LoVo (cell line): ENCODE results near the gene ANO10.
"Not testable (repeated sequence)": the region's sequence is repeated elsewhere in the genome, so short reads cannot be mapped to it uniquely, and the experiment has no call there.

ENCODE experiments used
- DNase-seq: peaks from one replicate; pipeline ENCODE4 v3.0.0-alpha.2; 2016; ENCODE audit warnings: low spot score

ANO10 gene

GRCh38 chr3:43629257-43629656 is 7.4 kb upstream of the ANO10 start:
- no peak for DNase-seq

- no peak for DNase-seq
Observed at GRCh38 chr3:43627360-43627759, 5.5 kb upstream of the ANO10 start.

DNA sequence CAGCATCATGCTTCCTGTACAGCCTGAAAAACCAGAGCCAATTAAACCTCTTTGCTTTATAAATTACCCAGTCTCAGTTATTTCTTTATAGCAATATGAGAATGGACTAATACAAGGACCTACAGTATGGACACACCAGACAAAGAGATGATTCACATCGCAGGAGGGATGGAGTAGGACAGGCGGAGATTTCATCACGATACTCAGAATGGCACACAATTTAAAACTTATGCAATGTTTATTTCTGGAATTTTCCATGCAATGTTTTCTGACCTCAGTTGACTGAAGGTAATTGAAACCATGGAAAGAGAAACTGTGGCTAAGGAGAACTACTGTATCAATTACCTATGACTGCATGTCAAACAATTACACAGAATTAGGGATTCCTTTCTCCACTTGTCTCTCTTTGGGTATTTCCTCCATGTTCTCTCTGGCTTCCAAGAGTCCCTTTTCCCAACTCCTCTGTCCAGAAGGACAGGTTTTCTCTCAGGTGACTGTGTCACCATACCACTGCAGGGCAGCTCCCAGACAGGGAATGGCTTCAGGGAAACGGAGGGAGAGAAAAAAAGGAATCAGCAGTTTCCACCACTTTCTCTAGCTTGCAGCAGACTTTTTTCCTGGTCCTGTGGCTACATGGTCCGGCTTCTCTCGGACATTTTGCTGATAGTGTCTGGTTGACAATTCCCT is 3.0 kb upstream of the ANO10 start:
- no peak for DNase-seq

DNA sequence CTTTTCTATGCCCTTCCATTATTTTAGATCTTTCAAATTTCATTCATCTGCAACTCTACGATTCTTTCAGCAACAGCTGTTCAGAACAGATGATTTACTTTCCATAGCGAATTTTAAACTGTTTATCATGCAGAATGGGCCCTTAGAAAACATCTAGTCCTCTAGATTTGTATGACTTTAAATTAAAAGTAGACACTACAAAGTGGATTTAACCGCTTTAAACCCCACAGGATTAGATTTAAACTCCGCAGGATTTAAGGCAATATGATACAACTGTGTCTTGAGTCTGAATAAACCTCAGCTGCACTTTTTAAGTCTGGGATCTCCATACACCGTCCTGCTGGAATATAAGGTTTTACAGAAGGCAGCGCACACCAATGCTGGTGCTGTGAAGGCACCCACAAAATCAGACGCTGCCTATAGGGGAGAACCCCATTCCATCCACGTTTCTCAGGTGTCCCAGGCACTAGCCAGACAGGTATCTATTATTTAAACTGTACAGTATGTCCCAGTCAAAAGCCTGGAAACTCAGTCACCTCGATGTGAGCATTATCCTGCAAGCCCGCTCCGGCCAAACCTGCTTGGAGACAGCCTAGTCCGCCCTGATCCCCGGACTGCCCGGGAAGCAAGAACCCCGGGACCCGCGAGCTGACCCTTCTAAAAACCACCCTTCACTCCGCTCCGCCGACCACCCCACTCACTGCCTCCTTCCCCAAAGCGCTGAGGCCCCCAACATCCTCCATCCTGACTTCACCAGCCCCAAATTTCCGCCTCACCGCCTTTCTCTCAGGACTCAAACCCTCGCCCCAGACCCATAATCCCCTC is 768 bp downstream of the ANO10 start:
- DNase-seq, result no peak

GRCh38 chr3:43619588-43619987 is 2.2 kb downstream of the ANO10 start:
- no peak for DNase-seq

GRCh38 chr3:43618142-43618541 is 3.7 kb downstream of the ANO10 start:
- DNase-seq, result no peak

- no peak for DNase-seq
Observed at GRCh38 chr3:43616034-43616433, 5.8 kb downstream of the ANO10 start.

- DNase-seq, result no peak
Observed at GRCh38 chr3:43615133-43615532, 6.7 kb downstream of the ANO10 start.

DNA sequence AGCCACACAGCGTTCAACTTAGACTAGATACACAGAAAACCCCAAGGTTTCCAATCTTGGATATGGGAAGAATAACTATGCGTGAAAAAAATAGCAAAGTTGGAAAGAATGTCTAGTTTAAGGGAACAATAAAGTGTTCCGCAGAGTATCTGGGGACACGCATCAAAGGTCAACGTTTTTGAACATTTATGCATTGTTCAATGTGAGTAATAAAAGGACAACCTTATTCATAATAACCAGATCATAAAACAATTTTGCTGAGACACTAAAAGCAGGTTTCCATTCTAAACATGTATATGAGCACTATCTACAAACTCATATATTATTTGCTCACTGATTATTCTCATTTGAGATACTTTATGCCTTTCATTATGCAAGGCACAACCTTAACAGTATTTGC is 7.8 kb downstream of the ANO10 start:
- DNase-seq, result no peak

DNA sequence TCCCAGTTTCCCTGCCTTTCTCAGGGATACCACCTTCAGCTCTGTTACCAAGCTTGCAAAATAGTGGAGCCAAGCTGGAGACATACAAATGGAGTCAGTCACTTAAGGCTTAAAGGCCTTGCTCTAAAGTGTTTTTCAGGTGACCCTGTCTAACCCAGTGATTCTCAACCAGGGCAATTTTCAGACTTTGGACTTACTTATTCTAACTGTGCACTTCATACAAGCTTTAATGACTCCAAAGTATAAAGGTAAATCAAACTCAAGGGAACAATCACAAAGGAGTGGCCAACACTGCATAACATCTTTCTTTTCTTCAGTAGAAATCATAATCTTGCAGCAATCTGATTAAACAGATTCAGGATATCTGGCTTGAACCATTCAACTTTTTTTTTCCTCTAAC is 9.4 kb downstream of the ANO10 start:
- DNase-seq, result no peak

DNA sequence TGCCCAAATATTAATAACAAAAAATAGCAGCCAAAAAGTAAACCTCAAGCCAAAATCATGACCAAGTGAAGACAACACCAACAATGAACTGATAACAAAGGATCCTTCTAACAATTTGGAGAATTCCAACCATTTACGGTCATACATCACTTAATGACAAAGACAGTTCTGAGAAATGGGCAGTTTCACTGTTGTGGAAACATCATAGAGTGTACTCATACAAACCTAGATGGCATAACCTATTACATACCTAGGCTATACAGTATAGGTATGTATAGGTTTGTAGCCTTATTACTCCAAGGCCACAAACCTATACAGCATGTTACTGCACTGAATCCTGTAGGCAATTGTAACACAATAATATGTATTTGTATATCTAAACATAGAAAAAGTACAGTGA is 12.4 kb downstream of the ANO10 start:
- no peak for DNase-seq

- no peak for DNase-seq
Observed at GRCh38 chr3:43608751-43609150, 13.1 kb downstream of the ANO10 start.

DNA sequence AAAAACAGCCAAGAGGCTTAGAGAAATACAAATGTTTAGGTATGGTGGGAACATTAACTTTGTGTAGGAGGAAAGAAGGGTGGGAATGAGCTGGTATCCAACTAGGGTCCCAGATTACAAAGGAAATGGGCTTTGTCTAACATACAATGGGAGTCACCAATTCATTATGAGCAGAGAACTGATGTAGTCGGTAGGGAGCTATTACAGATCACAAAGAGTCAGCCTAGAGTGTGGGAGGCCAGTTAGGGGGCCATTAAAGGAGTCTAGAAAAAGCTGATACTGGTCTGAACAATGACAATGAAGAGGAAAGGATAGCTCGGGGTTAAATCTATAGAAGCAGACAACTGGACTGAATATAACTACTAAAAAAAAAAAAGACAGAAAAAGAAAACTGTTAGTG is 15.5 kb downstream of the ANO10 start:
- DNase-seq, result no peak

GRCh38 chr3:43599959-43600358 is 21.9 kb downstream of the ANO10 start:
- DNase-seq, result not testable (repeated sequence)

- DNase-seq, result no peak
Observed at GRCh38 chr3:43597961-43598360, 23.9 kb downstream of the ANO10 start.

DNA sequence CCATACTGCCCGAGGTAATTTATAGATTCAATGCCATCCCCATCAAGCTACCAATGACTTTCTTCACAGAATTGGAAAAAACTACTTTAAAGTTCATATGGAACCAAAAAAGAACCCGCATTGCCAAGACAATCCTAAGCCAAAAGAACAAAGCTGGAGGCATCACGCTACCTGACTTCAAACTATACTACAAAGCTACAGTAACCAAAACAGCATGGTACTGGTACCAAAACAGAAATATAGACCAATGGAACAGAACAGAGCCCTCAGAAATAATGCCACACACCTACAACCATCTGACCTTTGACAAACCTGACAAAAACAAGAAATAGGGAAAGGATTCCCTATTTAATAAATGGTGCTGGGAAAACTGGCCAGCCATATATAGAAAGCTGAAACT is 25.6 kb downstream of the ANO10 start:
- not testable (repeated sequence) for DNase-seq

- not testable (repeated sequence) for DNase-seq
Observed at GRCh38 chr3:43595280-43595679, 26.5 kb downstream of the ANO10 start.

- DNase-seq, result not testable (repeated sequence)
Observed at GRCh38 chr3:43593588-43593987, 28.2 kb downstream of the ANO10 start.

DNA sequence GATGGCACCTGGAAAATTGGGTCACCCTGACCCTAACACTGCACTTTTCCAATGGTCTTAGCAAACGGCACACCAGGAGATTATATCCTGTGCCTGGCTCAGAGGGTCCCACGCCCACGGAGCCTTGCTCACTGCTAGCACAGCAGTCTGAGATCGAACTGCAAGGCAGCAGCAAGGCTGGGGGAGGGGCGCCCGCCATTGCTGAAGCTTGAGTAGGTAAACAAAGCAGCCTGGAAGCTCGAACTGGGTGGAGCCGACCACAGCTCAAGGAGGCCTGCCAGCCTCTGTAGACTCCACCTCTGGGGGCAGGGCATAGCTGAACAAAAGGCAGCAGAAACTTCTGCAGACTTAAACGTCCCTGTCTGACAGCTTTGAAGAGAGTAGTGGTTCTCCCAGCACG is 29.9 kb downstream of the ANO10 start:
- DNase-seq, result not testable (repeated sequence)

DNA sequence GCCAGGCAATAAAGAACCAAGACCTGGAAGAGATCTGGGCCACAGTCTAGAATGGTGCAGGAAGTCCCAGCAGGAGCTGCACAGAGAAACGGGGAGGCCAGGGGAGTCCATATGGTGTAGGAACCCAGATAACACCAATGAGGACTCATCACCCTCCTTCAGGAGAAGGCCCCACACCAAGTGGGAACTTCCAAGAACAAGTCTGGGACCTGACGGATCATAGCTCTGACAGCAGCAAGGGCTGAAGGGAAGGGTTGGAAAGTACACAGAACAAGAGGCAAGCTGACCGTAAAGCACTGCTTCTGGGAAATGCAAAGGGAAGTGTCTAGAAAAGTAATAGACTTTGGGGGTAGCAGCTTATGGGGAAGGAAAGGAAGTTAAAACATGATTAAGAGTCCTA is 34.5 kb downstream of the ANO10 start:
- no peak for DNase-seq

DNA sequence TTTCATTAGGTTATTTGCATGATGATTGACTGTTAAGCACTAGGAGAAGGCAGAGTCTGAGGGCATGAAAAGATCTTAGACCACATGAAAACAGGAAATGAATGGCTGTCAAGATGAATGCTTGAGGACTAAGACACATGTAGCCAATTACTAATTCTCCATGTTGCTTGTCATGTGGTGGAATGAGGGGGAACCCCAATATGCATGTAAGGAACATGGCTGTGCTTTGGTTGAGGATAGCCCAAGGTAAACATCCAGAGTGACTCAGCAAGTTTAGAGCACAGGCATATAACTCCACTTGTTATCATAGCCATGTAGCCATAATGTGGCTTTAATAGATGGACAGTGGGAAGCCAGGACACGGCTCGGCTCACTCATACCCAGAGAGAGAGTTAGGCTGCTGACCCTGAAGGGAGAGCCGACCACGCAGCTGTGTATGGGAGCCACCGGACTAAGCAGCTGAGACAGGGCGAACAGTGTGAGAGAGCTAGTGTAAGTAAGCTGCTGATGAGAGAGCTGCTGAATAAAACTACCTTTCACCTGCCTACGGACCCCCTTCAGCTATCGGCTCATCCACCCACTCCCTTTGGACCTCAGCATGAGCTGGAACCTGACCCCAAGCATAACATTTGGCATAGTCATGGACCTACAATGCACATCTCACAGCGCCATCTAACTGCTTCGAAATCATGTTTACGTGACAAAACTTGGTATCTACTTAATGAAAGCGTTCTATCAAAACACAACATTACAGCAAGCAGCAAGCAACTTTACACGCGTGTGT is 37.6 kb downstream of the ANO10 start:
- DNase-seq, result no peak

DNA sequence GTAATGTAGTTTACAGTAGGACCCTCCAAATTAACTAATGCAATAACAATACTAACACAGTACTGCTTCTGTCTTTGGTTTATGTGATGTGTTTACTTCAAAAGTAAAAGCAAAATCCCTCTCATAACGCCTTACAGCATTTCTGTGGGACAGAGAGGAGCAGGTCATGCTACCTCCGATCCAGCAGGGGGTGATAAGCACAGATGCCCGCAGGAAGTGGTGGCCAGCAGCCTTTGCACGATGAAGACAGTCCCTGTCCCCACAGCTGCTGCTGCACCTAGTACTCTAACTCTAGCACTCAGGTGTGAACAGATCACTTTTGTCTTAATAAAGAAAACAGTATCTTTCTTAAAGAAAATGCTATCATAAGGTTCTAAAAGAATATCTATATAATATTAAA is 38.3 kb downstream of the ANO10 start:
- no peak for DNase-seq

DNA sequence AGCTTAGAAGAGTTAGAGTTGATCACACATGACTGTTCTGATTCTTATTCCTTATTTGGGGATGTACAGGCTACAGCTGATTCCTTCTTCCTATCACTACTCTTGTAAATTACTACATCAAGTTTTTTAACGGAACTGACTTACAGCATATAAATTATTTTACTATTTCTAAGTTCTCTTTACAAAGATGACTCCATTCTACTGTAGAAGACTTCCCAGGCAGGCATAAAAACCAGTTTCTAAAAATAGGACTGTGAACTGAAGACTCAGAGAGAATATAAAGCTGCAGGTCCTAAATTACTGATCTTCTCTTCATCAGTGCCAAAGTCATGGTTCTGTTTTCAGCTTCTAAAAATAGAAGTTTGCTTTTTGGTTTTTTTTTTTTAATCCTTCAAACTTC is 38.9 kb downstream of the ANO10 start:
- DNase-seq, result no peak
